Skin of body (tissue), 2 donors: Measurements from ENCODE around the gene PSMD11. TPM values are rescaled to one million over a fixed set of nuclear protein-coding genes. Genes with fewer than 3 reads are reported as not detected.

Experiments
- small RNA-seq: library from RNA; depleted of rRNA; stranded (forward); fragments of <200 nt; gene quantifications from one replicate; pipeline ENCODE3, GENCODE V24; 2014; ENCODE audit warnings: low replicate concordance
- total RNA-seq: library from RNA; depleted of rRNA; stranded (reverse); fragments of >200 nt; gene quantifications from one replicate; pipeline ENCODE4 v1.2.3, GENCODE V29; 2014

PSMD11 gene
- total RNA-seq, 1 donor from 2014 or later, result 77.8 TPM

Small RNA genes within 50 kb of the gene (small RNA-seq; reads per million reads assigned to genes)
- gene AC005899.2, result not detected
- not detected for gene AC005899.6
- gene RF00019, result not detected

Other genes with a start within 250 kb of the PSMD11 start
- gene RHBDL3, start 178.7 kb upstream of the PSMD11 start, total RNA-seq, result 1.6 TPM
- 23.9 TPM for gene C17orf75, start 102.3 kb upstream of the PSMD11 start, total RNA-seq
- gene ZNF207, start 94.4 kb upstream of the PSMD11 start, total RNA-seq, result 153 TPM
- 1.6 TPM for gene CDK5R1, start 42.5 kb downstream of the PSMD11 start, total RNA-seq